OCI-LY1 (cell line): Measurements from ENCODE around the gene MKX.

ENCODE experiments used
- CTCF ChIP-seq: fragments of 200-600 bp; sonication (generic), shearing (Covaris generic); IDR thresholded peaks from 2 replicates; pipeline ENCODE4 v1.5.1; 2017; ENCODE audit warnings: mild to moderate bottlenecking, antibody characterized with exemption, low read length, moderate library complexity, mixed read lengths
- EZH2 ChIP-seq: fragments of 200-600 bp; sonication (generic), shearing (Covaris generic); IDR thresholded peaks from 2 replicates; pipeline ENCODE4 v1.8.0; 2017; ENCODE audit warnings: borderline replicate concordance, mixed run types, mild to moderate bottlenecking, antibody characterized with exemption, low read length, moderate library complexity, mixed read lengths

- TF ChIP-seq CTCF (no peak), EZH2 (no peak)
Measured at GRCh38 chr10:27728338-27728737, 17.3 kb downstream of the MKX start.
